Measurements from ENCODE around the gene NADSYN1. TPM values are rescaled to one million over a fixed set of nuclear protein-coding genes. Genes with fewer than 3 reads are reported as not detected.

The NADSYN1 gene
- total RNA-seq, 1 donor from 2014 or later: 31.9 TPM

GRCh38 chr11:71472941-71473792, 20.2 kb downstream of the NADSYN1 start:
- DNase-seq (ENCODE audit: low read depth): no peak

- DNase-seq (ENCODE audit: low read depth): no peak
Measured at GRCh38 chr11:71473793-71474080, 20.7 kb downstream of the NADSYN1 start.

GRCh38 chr11:71474141-71474770, 21.3 kb downstream of the NADSYN1 start:
- DNase-seq (ENCODE audit: low read depth): no peak

- DNase-seq (ENCODE audit: low read depth): no peak
Measured at GRCh38 chr11:71474771-71475483, 21.9 kb downstream of the NADSYN1 start.

DNA sequence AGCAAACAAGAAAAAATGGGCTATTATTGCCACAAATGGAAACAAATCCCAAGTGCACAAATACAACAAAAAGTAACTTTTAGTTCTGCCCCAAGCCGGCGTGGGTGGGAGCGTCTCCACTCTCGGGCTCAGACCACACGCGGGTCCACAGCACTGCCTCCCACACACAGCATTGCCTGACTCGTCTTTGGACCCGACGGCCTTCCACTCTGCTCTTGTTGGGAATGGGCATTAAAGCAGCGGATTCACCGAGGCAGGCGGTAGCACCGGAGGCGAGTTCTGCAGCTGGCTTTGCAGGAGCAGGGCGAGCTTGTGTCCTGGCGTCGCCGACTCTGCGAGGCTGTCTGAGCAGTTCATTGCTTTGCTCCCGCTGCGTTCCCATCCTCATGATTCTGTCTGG, 23.0 kb downstream of the NADSYN1 start:
- no peak for DNase-seq (ENCODE audit: low read depth)

DNA sequence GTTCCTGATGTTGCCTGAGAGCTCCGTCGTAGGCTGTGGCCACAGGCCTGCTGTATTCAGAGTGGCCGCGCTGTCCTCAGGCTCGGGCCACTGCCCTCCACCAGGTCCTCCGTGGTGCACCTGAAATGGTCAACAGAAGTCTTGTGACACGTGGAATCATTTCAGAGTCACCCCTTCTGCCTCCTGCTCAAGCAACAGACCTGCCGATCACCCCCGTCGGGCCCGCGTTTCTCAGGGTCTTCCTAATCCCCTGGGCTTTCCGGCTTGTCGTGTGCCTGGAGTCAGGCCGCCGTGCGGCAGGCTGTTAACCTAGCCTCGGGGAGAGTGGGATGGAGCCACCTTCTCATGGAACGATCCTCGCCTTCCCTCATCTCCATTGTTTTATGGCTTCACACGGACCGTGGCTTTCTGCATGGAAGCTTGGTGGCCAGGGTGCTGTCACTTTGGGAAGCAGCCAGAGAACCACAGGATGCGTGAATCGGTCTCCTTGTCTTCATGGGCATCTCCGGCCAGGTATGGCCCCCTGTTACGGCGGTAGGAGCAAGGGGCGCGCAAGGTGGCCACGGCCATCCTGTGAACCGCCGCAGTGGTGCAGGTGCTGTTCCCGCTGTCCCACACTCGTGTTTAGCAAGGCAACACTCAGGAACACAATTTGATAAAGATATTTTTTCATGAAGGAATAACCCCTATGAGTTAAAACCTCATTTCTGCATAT, 24.1 kb downstream of the NADSYN1 start:
- no peak for DNase-seq (ENCODE audit: low read depth)

DNA sequence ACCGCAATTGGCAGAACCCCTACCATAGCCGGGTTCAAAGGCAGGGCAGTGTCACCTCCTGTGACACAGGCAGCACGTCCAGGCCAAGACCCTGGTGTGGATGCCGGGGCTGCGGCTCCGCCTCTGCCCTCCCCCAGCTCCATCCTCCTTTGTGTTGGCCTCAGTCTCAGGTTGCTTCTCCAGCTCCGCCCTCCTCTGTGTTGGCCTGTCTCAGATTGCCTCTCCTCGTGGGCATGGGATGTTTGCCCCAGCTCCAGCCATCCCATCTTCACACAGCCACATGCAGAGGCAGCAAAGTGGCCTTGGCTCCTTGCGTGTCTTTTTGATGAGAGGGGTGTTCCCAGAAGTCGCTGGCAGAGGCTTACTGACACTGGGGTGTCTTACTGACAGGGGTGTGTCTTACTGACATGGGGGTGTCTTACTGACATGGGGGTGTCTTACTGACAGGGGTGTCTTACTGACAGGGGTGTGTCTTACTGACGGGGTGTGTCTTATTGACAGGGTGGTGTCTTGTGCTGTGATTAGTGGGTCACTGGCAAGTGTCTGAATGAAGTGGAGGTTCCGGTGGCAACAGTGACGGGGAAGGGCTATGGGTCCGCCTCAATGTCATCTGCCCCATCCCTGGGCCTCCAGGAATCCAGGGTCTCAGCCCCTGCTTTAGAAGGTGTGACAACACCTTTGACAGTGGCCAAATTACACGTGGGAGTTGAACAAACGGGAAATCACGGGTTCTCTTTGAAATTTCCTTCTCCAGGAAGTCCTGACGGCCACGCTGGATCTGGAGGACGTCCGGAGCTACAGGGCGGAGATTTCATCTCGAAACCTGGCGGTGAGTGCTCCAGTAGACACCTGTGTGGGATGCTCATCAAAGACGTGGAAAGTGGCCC, 24.9 kb downstream of the NADSYN1 start:
- no peak for DNase-seq (ENCODE audit: low read depth)

DNA sequence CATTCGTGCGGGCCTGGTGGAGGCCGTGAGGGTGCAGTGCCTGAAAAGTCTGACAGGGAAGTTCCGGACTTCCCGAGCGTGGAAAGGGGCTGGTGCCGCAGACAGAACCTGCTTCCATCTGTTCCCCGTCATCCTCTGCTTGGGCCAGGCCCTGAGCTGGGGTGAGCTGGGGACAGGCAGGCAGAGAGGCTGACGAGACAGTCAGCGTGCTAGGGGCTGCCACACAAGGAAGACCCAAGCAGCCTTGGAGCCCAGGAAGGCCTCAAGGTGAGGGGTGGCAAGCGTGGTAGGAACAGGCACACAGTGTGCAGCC, 25.5 kb downstream of the NADSYN1 start:
- DNase-seq (ENCODE audit: low read depth): no peak

DNA sequence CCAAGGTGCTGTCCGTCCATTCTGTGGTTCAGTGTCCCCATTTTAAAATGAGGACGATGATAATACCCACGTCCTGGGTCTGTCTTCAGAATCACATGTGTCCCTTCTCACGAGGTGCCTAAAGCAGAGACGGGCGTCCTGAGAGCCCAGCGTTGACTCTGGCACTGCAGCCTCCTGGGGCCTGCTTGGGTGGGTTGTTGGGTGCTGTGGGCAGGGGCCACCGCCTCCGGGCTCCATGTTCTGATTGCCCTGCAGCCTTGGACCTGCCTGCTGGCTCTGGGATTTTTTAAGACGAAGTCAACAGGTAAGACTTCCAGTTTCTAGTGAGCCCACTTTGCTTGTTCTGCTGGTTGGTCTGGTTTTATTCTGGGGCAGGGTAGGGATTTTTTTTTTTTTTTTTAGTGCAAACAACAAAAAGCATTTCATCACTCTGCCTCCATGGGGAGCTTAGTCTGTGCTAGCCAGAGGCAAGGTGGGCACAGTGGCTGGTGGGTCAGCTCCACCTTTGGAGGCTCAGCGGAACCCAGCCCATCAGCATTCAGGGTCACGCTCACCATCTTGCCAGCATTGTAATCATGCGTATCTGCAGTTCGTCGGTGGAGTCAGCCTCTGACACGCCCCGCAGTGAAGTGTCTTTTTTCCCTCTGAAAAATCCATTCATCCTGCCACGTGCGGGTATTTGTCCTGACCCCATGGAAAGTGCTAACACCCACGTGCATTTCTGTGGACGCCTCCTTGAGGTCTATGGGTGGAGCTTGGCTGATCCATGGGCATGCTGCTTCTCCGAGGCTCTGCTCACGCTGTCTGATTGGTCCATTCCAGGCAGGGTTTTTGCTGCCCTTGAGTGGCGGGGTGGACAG, 28.3 kb downstream of the NADSYN1 start:
- DNase-seq (ENCODE audit: low read depth): no peak

GRCh38 chr11:71482216-71482615, 29.2 kb downstream of the NADSYN1 start:
- no peak for DNase-seq (ENCODE audit: low read depth)

GRCh38 chr11:71482746-71483364, 29.9 kb downstream of the NADSYN1 start:
- DNase-seq (ENCODE audit: low read depth): no peak

GRCh38 chr11:71483692-71484091, 30.7 kb downstream of the NADSYN1 start:
- no peak for DNase-seq (ENCODE audit: low read depth)

- no peak for DNase-seq (ENCODE audit: low read depth)
Measured at GRCh38 chr11:71484248-71485062, 31.5 kb downstream of the NADSYN1 start.

DNA sequence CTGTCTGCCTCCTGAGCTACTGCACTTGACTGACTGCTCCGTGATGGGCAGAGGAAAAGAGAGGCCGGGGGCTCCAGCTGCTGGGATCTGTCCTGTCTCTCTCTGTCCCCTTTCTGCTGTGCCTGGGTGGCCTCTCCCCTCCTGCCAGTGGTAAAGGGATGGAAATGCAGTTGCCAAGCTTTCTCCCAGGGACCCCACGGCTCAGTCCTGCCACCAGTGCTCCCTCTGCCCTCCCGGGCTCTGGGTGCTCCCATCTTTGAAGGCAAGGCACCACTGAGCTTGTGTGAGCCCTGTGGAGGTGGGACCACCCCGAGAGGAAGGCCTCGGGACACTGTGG, 32.0 kb downstream of the NADSYN1 start:
- DNase-seq (ENCODE audit: low read depth): no peak

DNA sequence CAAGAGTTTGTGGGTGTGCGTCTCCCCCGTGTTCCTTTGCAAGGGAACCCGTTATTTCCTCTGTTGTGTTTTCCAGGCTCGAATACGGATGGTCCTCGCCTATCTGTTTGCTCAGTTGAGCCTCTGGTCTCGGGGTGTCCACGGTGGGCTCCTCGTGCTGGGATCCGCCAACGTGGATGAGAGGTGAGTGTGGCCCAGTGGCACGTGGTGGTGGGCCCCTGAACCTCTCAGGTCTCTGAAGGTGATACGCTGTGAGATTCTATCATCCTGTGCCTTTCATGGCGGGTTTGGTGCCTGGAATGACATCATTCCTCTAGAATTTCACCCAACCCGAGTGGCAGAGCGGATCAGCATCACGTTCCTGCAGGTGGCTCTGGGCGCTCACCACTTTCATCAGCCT, 32.5 kb downstream of the NADSYN1 start:
- no peak for DNase-seq (ENCODE audit: low read depth)

- DNase-seq (ENCODE audit: low read depth): no peak
Measured at GRCh38 chr11:71486320-71486719, 33.3 kb downstream of the NADSYN1 start.

GRCh38 chr11:71488681-71489270, 35.8 kb downstream of the NADSYN1 start:
- DNase-seq (ENCODE audit: low read depth): no peak

DNA sequence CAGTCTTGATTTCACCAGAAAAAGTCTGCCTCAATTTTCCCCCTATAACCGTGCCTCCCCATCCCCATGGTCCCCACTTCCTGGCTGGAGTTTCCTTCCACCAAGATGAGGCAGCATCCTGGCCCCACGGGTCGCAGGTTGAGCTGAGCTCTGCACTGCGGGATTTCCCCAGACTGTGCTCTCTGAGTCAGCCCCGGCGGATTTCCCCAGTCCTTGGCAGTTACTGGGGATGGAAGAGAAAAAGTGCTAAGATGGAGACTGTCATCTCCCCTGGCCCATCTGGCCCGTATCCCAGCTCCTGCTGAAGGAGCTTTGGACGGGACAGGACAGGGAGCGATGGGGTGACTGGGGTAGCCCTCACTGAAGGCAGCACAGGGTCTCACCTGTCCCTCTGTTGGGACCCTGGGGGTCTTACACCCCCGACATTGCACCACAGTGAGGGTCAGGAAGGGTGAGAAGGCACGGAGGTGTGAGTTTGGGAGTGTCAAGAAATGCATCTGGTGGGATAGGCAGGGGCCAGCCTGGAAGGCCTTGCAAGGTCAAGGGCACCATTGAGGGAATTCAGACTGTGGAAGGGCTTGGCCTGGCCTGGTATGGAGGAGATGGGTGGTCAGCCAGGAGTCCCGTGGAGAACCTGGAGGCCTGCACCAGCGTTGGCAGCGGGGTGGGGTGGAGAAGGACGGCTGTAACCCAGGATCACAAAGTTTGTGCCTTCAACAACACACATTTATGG, 36.5 kb downstream of the NADSYN1 start:
- DNase-seq (ENCODE audit: low read depth): no peak
